A549 (cell line): Measurements from ENCODE around the gene DNAJC2.

Experiments
- EP300 ChIP-seq, 2 experiments: fragments of >200 bp; sonication (Bioruptor Twin); formaldehyde crosslinking; IDR thresholded peaks; 2 replicates in 1 of 2; 3 replicates in 1 of 2; pipeline ENCODE4 v1.6.1; 2016 to 2017
- MAX ChIP-seq: IDR thresholded peaks from 2 replicates; pipeline ENCODE4 v1.6.1; 2012

GRCh38 chr7:103317009-103317408, 27.6 kb downstream of the DNAJC2 start:
- TF ChIP-seq MAX (no peak), EP300 (IDR thresholded peaks at IDR 0.05) (no peak)
